Measurements from ENCODE around the gene RAB12.

GRCh38 chr18:8562070-8562469 is 47.2 kb upstream of the RAB12 start:
- TF ChIP-seq CTCF (IDR thresholded peaks at IDR 0.05) = no peak
- TF ChIP-seq POLR2AphosphoS5 (IDR thresholded peaks at IDR 0.05) = no peak
- no peak for TF ChIP-seq POLR2A (IDR thresholded peaks at IDR 0.05)

Data from breast epithelium (tissue), 3 donors.